Medulla oblongata (tissue), 1 donor: ENCODE measurements around the gene XPO4.
"Not testable (repeated sequence)": the region's sequence is repeated elsewhere in the genome, so short reads cannot be mapped to it uniquely, and the experiment has no call there.

ENCODE experiments used
- DNase-seq: peaks from one replicate; pipeline ENCODE4 v3.0.0-alpha.2; 2015; ENCODE audit errors: extremely low spot score

Gene XPO4

GRCh38 chr13:20902438-20903163 is at the start of gene XPO4:
TSS of gene XPO4 (minus strand) at chr13:20902746. CDS start at chr13:20902738, 8 bp downstream.
- peak; percentile 71 for DNase-seq

GRCh38 chr13:20948001-20948400 is 45.5 kb upstream of the XPO4 start:
- DNase-seq: not testable (repeated sequence)

- peak; percentile 14 for DNase-seq
Measured at GRCh38 chr13:20945952-20946383, 43.4 kb upstream of the XPO4 start.

- DNase-seq: no peak
Measured at GRCh38 chr13:20942938-20943559, 40.5 kb upstream of the XPO4 start.

- not testable (repeated sequence) for DNase-seq
Measured at GRCh38 chr13:20940511-20940910, 38.0 kb upstream of the XPO4 start.

GRCh38 chr13:20940083-20940482 is 37.5 kb upstream of the XPO4 start:
- DNase-seq: no peak

- no peak for DNase-seq
Measured at GRCh38 chr13:20939662-20940061, 37.1 kb upstream of the XPO4 start.

GRCh38 chr13:20938302-20938701 is 35.8 kb upstream of the XPO4 start:
- DNase-seq: no peak

GRCh38 chr13:20927596-20928257 is 25.2 kb upstream of the XPO4 start:
- DNase-seq: no peak

- not testable (repeated sequence) for DNase-seq
Measured at GRCh38 chr13:20925395-20925790, 22.8 kb upstream of the XPO4 start.

- DNase-seq: peak; percentile 86
Measured at GRCh38 chr13:20924758-20925394, 22.3 kb upstream of the XPO4 start.

GRCh38 chr13:20923272-20923671 is 20.7 kb upstream of the XPO4 start:
- no peak for DNase-seq

GRCh38 chr13:20921572-20921971 is 19.0 kb upstream of the XPO4 start:
- DNase-seq: no peak

- not testable (repeated sequence) for DNase-seq
Measured at GRCh38 chr13:20915676-20916075, 13.1 kb upstream of the XPO4 start.

- no peak for DNase-seq
Measured at GRCh38 chr13:20911037-20911436, 8.5 kb upstream of the XPO4 start.

- no peak for DNase-seq
Measured at GRCh38 chr13:20908714-20909497, 6.4 kb upstream of the XPO4 start.

GRCh38 chr13:20904908-20905307 is 2.4 kb upstream of the XPO4 start:
- DNase-seq: no peak

- DNase-seq: no peak
Measured at GRCh38 chr13:20903164-20903475, 574 bp upstream of the XPO4 start.

- DNase-seq: peak; percentile 12
Measured at GRCh38 chr13:20901668-20902437, 693 bp downstream of the XPO4 start.

- no peak for DNase-seq
Measured at GRCh38 chr13:20894245-20894644, 8.3 kb downstream of the XPO4 start.

- DNase-seq: no peak
Measured at GRCh38 chr13:20891768-20892167, 10.8 kb downstream of the XPO4 start.
